Progenitor cell of endocrine pancreas (in vitro differentiated cells): ENCODE measurements around the gene HTR3A. TPM values are rescaled to one million over a fixed set of nuclear protein-coding genes. Genes with fewer than 3 reads are reported as not detected.
"Not testable (repeated sequence)": the region's sequence is repeated elsewhere in the genome, so short reads cannot be mapped to it uniquely, and the experiment has no call there.

Source experiments
- DNase-seq: peaks from one replicate; pipeline ENCODE4 v3.0.0; 2021; ENCODE audit warnings: low spot score; ENCODE audit not compliant: unreplicated experiment
- H3K27ac Mint-ChIP-seq: 2 replicates; pipeline ENCODE4 v1.8.0; 2021; ENCODE audit warnings: mild to moderate bottlenecking, moderate library complexity, mixed read lengths
- H3K27me3 Mint-ChIP-seq: 2 replicates; pipeline ENCODE4 v1.8.0; 2021; ENCODE audit warnings: mixed read lengths
- H3K36me3 Mint-ChIP-seq: 2 replicates; pipeline ENCODE4 v1.8.0; 2022; ENCODE audit warnings: mixed read lengths; ENCODE audit not compliant: insufficient read depth
- H3K4me1 Mint-ChIP-seq: 2 replicates; pipeline ENCODE4 v1.8.0; 2021; ENCODE audit warnings: low read depth, mixed read lengths
- H3K4me3 Mint-ChIP-seq: 2 replicates; pipeline ENCODE4 v1.8.0; 2021; ENCODE audit warnings: low read depth, mild to moderate bottlenecking, moderate library complexity, mixed read lengths
- H3K9me3 Mint-ChIP-seq: 2 replicates; pipeline ENCODE4 v1.8.0; 2021; ENCODE audit warnings: low read depth, mixed read lengths
- CTCF ChIP-seq: fragments of 200-600 bp; sonication (generic); IDR thresholded peaks from one replicate; pipeline ENCODE4 v1.5.0; 2021; ENCODE audit warnings: antibody characterized with exemption, mild to moderate bottlenecking; ENCODE audit not compliant: unreplicated experiment
- total RNA-seq: library from RNA; stranded (reverse); gene quantifications from 2 replicates; pipeline ENCODE4 v1.2.1, GENCODE V29; 2021

HTR3A gene
- total RNA-seq, 1 donor from 2014 or later = not detected

GRCh38 chr11:113934761-113935160 is 40.1 kb upstream of the HTR3A start:
- TF ChIP-seq CTCF = no peak
- DNase-seq = no peak
- H3K36me3 Mint-ChIP-seq = no peaks in the 10 kb centered on the region
- H3K4me1 Mint-ChIP-seq = no peaks in the 10 kb centered on the region
- H3K9me3 Mint-ChIP-seq = peaks cover 3% of the 10 kb centered on the region
- no peak overlapping the region for H3K4me3 Mint-ChIP-seq
- H3K27ac Mint-ChIP-seq = no peak overlapping the region
- H3K27me3 Mint-ChIP-seq = peaks cover 19% of the 10 kb centered on the region

- DNase-seq = no peak
- no peak overlapping the region for H3K4me3 Mint-ChIP-seq
- H3K27ac Mint-ChIP-seq = no peak overlapping the region
- no peaks in the 10 kb centered on the region for H3K9me3 Mint-ChIP-seq
- TF ChIP-seq CTCF = no peak
- H3K27me3 Mint-ChIP-seq = peaks cover 22% of the 10 kb centered on the region
- H3K4me1 Mint-ChIP-seq = no peaks in the 10 kb centered on the region
- H3K36me3 Mint-ChIP-seq = no peaks in the 10 kb centered on the region
Observed at GRCh38 chr11:113935858-113936257, 39.0 kb upstream of the HTR3A start.

- Mint-ChIP-seq H3K27me3 (peaks cover 23% of the 10 kb centered on the region), H3K36me3 (no peaks in the 10 kb centered on the region), H3K4me1 (no peaks in the 10 kb centered on the region), H3K9me3 (no peaks in the 10 kb centered on the region), H3K27ac (no peak overlapping the region), H3K4me3 (no peak overlapping the region)
- no peak for TF ChIP-seq CTCF
- DNase-seq = no peak
Observed at GRCh38 chr11:113937918-113938317, 37.0 kb upstream of the HTR3A start.

- Mint-ChIP-seq H3K4me3 (no peak overlapping the region), H3K36me3 (no peaks in the 10 kb centered on the region)
Observed at GRCh38 chr11:113942256-113942655, 32.7 kb upstream of the HTR3A start.

GRCh38 chr11:113946162-113946561 is 28.7 kb upstream of the HTR3A start:
- H3K27me3 Mint-ChIP-seq = peaks cover 13% of the 10 kb centered on the region
- H3K27ac Mint-ChIP-seq, H3K4me3 Mint-ChIP-seq, H3K36me3 Mint-ChIP-seq, DNase-seq, H3K4me1 Mint-ChIP-seq, H3K9me3 Mint-ChIP-seq: not testable (repeated sequence)

More at GRCh38 chr11:113942256-113942655, 32.7 kb upstream of the HTR3A start:
- no peaks in the 10 kb centered on the region for H3K9me3 Mint-ChIP-seq
- no peak for TF ChIP-seq CTCF
- peaks cover 13% of the 10 kb centered on the region for H3K27me3 Mint-ChIP-seq
- no peaks in the 10 kb centered on the region for H3K4me1 Mint-ChIP-seq
- no peak overlapping the region for H3K27ac Mint-ChIP-seq
- DNase-seq = no peak

- TF ChIP-seq CTCF = no peak
- no peak for DNase-seq
- Mint-ChIP-seq H3K36me3 (no peaks in the 10 kb centered on the region), H3K9me3 (no peaks in the 10 kb centered on the region), H3K4me3 (no peak overlapping the region), H3K4me1 (no peaks in the 10 kb centered on the region), H3K27ac (no peak overlapping the region), H3K27me3 (peaks cover 26% of the 10 kb centered on the region)
Observed at GRCh38 chr11:113947994-113948393, 26.9 kb upstream of the HTR3A start.
